GM18868 (cell line): Measurements from ENCODE around the gene FAM200C.

Experiments
- ATAC-seq: cut with Tn5 transposase; IDR thresholded peaks from one replicate; pipeline ENCODE4 v1.9.1; 2021; ENCODE audit warnings: mild to moderate bottlenecking, moderate library complexity; ENCODE audit not compliant: unreplicated experiment

The FAM200C gene

DNA sequence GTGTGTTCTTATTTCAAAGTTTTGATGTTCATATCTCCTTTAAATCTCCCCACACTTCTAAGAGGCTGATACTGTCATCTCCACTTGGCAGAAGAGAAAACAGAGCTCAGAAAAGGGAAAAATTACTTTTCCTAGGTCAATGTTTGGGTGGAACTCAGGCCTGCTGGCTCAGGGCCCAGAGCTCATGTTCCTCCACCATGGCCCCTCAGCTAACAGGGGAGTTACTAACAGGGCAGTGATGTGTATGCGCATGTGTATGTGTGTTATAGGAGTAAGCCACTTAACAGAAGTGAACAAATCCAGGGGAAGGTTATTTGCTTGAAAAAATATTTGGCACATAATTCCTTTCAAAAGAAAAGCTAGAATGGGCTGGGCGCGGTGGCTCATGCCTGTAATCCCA, 32.0 kb downstream of the FAM200C start:
- no peak for ATAC-seq

DNA sequence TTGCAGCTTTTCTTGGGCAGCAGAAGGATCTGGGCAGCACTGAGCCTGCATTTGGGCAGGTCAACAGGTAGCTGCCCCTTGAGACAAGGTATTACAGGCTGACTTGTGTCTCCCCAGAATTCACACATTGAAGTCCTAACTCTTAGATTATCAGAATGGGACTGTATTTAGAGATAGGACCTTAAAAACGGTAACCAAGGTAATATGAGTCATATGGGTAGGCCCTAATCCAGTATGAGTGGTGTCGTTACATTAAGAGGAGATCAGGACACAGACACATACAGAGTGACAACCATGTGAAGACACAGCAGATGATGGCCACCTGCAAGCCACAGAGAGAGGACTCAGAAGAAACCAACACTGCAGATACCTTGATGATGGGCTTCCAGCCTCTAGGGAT, 32.6 kb downstream of the FAM200C start:
- no peak for ATAC-seq

DNA sequence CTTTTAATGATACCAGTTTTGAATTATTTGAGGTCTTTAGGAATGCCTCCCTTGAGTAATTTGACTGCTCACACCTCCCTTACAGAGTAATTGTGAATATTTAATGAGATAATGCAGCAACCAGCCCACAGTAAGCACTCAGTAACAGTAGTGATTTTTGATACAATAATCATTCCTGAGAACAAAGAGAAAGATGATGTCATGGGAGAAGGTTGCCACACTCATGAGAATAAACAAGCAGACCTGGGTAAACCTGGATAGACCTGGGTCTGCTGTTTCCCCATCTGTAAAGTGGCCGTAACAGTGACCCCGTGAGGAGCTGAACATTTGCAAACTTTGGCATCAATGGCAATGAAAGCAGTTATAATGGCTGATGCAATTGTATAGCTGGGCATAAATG, 33.6 kb downstream of the FAM200C start:
- ATAC-seq, result no peak

DNA sequence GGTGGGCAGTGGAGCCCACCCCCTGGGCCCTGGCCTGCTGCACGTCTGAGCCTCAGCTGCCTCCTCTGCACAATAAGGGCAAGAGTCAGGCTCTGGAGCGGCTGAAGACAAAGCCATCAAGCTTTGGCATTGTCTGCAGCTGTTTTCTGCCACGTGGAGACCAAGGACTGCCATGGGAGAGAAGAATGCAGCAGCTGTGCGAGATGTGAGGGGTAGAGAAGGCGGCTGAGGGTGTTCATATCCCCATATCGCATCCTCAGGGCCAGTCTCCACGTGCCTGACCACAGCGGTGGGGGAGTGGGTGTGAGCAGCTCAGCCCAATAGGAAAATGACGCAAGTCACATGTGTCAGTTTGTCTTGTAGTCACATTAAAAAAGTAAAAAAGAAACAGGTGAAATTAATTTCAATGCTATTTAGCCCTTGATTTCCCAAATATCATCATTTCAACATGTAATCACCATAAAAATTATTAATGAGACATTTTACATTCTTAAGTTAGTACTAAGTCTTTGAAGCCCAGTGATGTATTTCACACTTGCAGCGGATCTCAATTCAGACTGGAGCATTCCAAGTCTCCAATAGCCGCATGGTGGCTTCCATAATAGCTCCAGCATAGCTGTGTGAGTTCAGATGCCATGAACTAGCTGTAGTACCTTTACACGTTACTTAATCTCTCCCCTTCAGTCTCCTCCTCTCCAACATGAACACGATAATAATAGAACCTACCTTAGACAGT, 36.0 kb downstream of the FAM200C start:
- ATAC-seq, result no peak

DNA sequence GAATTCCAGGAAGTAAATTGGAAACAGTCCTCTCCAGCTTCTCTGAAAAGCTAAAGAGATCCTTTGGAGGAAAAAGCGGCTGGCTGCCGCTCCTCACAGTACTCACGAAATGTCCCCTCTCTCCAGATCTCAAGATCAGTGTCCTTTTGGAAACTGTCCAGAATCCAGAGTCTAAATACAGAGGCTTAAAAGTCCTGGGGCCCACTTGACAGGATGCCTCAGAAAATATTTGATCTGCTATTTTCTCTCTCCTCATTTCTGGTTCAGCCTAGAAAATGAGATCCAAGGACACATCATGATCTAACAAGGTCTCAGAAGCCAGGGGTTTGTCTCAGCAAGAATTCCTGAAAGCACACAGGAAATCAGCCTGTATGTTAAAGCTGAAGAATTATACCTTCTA, 36.6 kb downstream of the FAM200C start:
- no peak for ATAC-seq

DNA sequence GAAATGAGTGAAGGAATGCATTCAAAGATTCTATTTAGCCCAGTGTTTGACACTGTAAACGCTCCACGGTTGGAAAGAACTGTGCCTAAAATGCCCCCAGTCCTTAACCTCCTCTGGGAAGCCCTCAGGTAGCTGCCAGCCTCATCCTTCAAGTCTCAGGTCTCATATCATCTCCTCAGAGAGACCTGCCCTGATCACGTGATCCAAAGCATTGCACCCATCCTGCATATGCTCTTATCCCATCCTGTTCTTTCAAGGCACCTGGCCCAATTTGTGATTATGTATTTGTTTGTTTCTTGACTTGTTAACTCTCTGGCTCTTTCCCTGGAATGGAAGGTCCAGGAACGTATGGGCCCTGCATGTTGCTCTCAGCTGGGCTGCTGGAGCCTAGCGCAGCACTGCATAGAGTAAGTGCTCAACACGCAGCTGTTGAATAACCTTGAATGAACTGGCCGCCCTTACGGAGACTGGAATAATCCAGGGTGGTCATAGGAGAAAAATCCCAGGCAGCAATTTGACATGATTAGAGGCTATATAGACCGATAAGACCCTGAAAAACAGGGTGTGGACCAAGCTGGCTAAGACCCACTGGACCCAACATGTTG, 38.1 kb downstream of the FAM200C start:
- ATAC-seq, result no peak

DNA sequence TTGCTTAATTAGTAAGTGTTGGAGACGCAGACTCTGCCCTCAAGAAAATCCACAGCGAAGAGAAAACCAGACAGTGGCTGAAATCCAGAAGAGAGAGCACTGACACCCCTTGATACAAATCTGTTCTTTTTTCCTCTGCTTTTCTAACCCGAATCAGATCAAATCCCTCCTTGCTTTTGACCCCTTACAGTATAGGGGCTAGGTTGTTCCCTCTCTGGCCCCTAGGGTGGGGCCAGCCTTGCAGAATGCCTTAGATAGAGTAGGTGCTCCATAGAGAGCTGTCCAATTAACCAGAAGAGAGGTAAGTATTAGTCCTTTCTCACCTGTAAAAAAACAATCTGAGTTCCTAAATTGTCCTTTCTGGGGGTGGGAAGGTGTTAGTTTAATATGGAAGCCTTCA, 39.5 kb downstream of the FAM200C start:
- ATAC-seq, result no peak

DNA sequence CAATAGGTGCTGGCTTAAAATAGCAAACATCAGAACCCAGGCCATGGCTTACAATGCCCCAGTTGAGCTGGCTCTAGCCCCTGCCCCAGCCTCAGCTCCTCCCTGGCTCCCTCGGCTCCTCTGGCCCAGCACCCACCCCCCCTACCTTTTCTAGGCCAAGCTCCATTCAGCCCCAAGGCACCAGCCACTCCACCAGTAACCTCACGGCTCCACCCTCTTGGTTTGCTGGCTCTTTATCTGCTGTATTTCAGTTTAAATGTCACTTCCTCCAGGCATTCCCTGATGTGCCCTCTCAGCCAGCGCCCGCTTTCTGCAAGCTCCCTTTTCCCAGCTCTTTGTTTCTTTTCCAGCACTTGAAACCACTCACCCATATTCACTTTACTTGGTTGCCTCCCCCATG, 40.0 kb downstream of the FAM200C start:
- ATAC-seq, result no peak

DNA sequence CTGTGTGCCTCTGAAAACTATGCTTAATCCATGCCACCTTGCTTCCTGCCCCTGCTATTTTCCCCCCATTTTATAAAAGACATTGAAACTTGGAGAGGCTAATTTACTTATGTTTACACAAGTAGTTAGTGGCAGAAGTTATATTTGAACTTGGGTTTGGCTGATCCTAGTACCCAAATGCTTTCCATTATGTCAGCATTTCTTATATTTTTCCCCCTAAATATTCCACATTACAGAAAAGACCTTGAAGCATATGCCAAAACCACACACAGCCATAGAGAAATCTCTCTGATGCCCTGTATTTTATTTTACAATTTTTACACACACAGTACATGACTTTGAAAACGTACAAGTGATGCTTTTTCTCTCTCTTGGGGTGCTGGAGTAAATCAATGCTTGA, 40.6 kb downstream of the FAM200C start:
- ATAC-seq, result no peak

DNA sequence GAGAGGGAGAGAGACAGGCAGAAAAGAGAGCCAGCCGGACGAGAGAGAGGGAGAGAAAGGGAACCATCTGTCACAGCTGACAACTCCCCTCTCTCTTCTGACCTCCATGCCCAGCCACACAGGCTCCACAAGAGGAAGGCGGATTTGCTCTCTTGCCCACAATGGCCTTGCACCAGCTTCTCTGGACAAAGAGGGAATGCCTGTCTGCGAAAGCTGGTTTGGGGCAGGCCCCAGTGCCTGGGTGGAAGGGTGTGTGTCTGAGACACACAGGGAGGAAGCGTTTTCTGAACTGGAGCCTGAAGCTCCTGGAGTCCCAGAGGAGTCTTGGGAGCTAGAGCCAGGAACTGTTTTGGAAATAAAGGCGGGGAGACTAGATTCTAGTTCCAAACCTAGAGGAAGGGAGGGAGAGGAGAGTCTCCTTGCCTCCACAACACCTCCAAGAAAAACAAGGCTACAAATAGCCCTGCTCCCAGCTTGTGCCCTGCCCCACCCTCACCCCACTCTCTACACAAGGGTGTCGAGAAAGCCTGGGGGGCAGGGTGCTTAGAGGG, 41.9 kb downstream of the FAM200C start:
- ATAC-seq, result no peak

DNA sequence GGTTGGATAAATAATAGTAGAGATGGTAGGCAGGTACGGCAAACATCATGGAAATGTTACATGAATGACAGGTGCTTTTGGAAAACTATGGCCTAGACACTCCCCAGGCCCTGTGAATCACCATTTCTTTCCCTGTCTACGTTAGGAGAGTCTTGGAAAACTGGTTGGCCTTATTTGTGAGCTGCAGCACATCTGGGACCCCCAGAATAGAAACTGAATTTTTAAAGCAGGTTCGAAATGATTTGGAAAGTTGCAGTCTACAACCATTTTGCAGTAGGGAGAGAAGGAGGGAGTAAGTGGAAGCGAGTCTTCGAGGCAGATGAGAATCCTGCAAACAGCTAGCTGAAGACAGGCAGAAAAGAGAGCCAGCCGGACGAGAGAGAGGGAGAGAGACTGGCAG, 42.5 kb downstream of the FAM200C start:
- ATAC-seq, result no peak

DNA sequence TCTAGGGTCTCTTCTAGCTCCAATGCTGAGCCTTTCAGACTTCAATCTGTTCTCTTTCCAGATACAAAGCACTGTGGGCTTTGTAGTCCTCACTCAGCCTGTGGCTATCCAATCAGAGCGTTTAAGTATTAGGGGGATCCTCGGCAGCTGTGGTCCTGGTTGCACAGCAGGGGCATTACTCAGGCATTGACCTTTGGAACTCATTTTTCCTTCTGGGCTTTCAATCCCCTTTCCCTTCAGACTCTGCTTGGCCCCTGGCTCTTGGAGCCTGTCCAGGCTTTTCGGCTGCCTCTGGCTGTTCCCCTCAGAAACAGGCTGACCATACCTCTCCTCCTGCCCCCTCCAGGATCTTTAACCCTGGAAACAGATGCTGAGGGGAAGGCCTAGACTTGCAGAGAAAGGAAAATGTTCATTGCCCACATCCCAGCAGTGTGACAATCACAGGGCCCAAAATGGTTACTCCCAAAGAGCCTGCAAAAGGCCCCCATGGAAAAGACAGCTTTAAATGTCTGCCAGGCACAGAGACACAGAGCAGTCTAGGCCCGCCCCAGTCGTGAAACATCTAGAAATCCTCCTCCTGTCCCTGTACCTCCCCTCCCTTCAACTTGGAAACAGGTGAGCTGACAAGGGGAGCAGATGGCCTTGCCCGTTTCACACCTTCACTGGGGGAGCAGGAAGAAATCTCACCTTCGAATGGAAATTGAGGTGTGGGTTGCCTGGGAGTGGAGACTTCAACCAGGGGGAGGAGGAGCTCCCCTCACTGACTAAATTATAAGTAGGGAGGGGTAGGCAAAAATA, 43.1 kb downstream of the FAM200C start:
- ATAC-seq, result no peak

DNA sequence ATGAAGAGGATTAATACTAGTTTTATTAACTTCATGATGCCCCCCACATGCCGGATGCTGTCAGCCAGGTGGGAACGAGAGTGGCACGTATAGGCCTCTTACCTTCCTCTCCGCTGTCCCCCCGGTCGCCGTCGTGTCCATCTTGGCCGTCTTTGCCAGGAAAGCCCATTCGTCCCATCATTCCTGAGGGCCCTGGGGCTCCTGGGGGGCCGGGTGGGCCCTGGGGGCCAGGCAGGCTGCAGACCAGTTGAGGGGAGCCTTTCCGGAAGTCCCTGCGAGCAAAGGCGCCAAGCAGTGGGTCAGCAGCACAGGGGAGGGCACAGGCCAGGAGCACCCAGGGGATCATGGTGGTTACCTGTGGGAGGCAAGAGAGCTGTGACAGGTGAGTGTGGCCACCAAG, 45.2 kb downstream of the FAM200C start:
- ATAC-seq, result no peak

DNA sequence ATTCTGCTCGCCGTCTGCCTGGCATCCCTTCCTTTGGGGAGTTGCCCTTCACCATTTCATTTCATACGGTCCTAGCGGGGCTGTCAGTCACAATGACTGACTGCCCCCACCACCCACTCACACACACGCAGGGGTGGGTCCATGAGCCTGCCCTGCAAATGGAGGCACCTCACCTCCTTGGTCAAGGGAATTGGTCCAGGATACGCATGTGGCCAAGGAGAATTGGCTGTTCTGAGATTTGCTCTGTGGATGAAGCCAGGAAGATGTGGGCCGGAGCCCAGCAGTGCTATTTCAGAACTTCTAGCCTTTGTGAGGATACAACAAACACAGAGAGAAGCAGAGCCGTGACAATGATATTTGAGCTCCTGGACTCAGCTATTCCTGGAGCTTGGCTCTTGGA, 46.5 kb downstream of the FAM200C start:
- ATAC-seq, result no peak

DNA sequence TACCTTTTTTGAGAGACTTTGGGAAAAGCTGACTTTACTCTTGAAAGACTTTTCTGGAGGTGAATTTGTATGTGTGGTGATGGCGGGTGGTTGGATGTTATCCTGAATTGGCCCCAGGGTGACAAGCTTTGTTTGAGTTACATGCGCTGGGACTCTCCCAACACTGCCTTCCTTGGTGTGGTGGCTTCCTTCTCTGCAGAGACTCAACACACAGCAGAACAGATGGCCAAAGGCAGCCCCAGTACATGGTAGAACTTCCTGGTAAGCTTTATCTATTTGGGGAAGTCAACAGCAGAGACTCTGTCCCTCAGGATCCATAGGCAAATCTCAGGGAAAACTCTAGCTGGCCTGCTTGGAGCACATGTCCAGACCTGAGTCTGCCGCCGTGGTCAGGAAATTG, 47.5 kb downstream of the FAM200C start:
- no peak for ATAC-seq

DNA sequence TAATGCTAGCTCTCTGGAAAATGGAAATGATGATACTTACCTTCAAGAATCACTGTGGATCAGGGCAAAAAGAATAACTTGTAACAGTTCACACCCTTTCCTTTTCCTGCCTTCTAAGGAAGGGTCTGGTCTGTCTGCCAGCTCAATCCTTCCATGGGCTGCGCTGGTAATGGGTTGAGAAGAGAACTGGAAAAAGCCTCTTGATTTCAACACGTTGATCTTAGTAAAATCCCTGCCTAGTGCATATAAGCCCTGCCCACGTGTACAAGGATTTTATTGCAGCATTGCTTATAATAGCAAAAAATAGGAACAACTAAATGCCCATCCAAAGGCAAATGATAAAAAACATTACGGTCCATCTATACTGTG, 49.9 kb downstream of the FAM200C start:
- ATAC-seq, result no peak

DNA sequence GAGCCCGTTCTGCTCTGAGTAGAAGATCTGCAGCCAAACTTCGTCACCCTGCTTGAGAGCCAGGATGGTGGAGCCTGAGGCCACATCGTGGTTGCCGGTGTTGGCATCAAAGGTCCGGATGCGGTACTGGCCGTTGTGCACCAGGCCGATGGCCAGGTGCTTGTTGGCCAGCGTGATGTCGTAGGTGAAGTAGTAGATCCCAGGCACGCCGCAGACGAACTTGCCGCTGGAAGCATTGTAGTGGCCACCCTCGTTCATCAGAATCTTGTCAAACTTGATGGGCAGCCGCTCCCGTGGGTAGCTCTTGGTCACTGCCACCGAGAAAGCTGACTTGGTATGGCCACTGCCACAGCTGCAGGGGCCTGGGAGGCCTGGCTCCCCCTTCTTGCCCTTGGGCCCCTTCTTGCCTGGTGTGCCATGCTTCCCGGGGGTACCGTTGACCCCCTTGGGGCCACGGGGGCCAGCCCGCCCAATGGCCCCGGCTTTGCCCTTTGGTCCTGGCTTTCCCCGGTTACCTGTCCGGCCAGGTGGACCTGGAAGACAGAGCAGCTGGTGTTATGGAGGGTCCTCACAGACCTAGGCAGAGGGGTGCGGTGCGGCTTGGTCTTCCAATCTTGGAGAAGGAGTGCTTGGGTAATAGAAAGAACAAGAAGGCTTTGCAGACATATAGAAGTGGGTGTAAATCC, 50.5 kb downstream of the FAM200C start:
- no peak for ATAC-seq

DNA sequence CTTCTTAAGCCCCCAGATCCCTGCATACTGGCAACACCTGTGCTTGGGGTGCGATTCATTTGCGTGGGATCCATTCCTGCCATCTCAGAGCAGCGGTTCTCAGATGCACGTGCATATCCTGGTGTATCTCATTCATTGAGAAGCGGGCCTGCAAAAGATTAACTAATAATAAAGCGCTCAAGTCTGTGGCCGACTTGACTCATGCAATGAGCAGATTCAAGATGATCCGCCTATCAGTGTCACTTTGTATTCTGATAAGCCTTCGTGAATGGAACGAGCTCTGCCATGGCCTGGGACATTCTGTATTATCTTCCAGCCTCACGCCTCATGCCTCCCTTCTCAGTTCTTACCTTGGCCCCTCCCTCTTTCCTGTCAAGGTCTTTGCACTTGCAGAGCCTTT, 51.8 kb downstream of the FAM200C start:
- ATAC-seq, result no peak

DNA sequence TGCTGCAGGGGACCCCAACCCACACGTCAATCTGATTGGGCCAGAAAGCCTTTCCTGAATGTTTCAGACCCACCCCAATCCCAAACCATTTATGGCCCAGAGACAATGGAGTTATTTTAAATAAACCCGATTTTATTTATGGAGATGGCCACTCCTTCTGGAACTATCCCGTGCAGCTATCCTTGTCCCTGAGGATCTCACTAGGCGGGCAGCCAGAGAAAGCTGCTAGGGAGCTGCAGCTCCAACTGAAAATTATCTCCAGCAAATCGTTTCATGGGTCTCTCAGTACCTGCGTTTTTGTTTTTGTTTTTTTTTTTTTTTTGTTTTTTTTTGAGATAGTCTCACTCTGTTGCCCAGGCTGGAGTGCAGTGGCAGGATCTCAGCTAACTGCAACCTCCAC, 52.4 kb downstream of the FAM200C start:
- ATAC-seq, result no peak
